CD1c-positive myeloid dendritic cell (primary cell): ENCODE results near the gene ARSB.

ENCODE experiments used
- DNase-seq: peaks from one replicate; pipeline ENCODE4 v3.0.0-alpha.2; 2016; ENCODE audit errors: extremely low spot score

Gene ARSB

DNA sequence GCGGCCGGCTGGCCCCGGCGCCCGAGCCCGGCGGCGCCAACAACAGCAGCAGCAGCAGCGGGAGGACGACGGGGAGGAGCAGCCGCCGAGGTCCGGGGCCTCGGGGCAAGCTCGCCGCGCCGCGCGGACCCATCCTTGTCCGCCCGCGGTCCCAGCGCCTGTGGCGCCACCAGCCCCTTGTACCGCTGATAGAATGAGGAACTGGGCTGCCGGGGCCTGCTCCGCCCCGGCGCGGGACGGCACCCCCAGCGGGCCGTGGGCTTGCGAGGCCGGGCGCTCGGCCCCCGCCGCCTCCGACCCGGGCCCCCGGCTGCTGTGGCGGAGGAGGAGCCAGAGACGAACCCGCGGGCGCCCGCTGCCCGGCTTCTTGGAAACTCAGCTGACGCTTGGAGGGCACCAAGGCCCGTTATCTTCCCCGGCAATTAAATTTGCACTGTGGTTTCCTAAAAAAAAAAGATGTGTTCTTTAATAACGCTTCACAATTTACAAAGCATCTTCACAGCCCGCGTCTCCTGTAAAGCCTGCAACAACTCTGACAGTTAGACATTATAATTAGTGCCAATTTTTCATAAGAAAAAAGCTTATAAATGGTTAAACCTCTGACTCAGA, at the start of gene ARSB:
ARSB (minus strand) TSS at position 195 of the 609 bp plus-strand sequence; CDS start at position 133, 62 bp downstream.
- peak; percentile 79 for DNase-seq

DNA sequence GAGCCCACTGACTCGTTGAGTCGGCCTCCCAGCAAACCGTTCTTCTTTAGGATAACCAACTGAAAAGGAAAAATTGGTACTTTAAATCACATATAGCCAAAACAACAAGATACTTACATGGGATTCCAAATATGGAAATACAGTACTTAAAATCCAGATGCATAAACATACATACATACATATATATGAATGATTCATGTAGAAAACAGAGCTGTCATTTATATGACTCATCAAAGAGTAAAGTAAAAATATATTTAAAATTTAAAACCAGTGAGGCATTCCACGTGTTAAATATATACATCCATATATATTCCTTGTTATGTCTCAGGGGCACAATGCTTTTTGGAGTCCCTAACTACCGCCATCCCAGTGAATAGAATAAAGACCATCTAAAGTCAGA, 47.7 kb upstream of the ARSB start:
- no peak for DNase-seq

DNA sequence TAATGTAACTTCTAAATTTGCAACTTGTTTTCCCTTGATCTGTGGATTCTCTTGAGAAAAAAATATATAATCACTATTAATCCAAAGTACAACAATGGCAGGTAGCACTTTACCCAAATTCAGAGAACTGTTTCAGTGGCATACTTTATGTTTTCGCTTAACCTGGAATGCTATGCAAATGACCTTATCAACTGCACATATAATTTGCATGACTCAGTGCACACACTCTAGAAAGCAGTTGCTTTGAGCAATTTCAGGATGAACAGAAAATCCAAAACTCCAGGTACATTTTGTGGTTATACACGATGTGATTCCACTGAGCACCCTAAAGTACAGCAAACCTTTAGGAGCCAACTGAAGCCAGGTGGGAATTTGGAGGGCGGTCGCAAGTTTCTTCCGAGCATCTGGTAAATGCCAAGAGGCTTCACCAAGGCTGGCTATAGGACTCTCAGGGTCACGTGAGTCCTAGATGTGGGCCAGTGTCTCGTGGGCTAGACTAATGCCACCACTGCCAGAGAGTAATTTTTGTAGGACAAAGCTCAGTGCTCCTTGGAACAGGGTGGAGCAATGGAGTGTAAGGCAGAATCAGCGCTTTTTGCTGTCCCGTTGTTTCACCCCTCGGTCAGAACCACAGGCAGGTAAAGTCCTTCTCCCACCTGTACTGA, 47.1 kb upstream of the ARSB start:
- no peak for DNase-seq

DNA sequence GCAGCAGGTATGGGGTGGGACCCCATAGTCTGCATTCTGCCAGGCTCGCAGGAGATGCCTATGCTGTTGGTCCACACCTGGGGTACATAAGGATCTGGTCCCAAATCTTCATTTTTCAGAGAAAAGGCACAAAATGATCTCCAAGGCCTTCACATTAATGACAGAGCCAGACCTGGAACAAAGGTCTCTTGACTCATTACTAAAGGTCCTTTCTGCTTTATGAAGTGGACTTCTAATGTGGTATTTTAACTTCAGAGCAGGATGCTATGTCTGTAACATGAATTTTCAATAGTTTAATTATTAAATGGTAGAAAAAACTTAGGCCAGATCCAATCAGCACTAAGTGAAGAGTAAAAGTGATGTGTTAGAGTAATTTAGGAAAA, 46.4 kb upstream of the ARSB start:
- no peak for DNase-seq

DNA sequence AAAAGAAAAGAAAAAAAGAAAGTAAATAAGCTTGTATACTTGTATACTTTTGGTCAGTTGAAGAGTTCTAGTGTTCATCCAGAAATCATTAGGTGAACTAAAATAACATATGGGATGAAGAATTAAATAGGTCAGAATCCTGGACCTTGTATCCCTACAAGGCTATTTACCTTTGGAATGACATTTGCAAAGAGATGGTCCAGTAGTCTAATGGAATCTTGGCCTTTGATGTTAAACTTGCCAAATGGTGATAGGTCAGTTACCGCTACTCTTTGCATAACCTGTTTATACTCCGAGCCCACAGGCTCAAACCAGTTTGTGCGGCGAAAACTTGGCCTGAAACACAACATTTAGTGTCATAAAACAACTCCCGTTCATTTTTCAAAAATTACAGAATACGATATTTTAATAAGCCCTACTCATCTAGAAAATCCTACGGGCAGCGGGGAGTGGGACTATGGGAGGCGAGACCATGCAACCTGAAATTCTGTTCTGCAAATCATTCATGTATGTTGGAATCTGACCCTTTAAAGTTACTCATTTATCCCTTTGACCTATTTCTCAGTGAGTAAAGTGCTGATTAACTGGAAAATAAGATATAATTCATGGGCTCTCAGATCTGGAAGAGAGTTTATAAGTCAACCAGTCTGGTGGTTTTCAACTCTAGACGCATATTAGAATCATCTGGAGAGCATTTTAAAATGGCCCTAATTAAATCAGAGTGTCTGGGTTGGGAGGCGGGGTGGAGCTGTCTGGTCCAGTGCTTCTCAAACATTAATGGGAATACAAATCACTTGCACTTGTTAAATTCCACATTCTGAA, 45.8 kb upstream of the ARSB start:
- DNase-seq, result no peak

DNA sequence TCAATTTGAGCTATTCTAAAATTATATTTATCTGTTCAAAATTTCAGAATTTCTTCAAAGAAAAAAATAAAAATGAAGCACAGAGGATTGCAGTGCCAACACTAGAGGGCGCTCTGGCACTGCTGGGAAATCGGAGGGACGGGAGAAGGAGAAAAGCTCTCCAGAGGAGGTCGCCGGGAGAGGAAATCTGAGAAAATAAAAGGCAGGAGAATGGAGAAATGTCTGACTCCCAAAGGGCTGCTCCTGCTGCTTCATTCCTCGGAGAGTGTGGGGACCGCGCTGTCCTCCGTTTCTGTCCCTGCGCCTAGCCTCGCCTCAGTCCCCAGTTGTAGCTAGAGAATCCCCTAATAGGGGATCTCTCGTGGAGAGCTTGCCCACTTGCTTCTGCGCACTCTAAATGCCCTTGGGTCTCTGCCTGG, 40.0 kb upstream of the ARSB start:
- peak; percentile 69 for DNase-seq

DNA sequence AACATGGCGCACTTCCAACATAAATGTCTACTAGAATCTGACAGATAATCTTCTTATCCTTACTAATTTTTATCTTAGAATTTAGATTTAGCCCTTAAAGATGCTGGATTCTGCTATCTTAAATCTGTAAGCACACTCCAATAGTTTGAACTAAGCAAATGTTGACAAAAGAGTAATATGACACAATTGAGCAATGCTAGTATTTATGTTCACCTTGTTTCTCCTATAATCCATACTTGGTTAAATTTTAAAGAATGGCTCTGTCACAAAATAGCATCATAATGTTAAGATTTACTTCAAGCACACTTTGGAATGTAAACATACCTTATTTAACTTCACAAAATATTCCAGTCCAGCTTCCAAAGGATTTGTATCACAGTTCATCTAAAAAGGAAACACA, 38.8 kb upstream of the ARSB start:
- DNase-seq, result no peak

DNA sequence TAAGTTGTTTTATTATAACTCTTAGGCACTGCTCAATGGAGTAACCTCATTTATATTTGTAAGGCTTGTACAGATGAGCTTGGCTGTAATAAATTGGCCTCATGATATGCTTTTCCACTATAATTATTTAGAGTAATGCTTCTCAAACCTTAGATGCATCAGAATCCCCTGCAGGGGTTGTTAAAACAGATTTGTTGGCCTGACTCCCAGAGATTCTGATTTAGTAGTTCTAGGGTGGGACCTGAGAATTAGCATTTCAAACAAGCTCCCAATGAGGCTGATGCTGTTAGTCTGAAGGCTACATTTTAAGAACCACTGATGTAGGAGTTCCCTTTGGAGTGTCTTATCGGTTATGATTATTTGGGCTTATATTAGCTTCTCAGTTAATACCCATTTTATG, 38.2 kb upstream of the ARSB start:
- no peak for DNase-seq

DNA sequence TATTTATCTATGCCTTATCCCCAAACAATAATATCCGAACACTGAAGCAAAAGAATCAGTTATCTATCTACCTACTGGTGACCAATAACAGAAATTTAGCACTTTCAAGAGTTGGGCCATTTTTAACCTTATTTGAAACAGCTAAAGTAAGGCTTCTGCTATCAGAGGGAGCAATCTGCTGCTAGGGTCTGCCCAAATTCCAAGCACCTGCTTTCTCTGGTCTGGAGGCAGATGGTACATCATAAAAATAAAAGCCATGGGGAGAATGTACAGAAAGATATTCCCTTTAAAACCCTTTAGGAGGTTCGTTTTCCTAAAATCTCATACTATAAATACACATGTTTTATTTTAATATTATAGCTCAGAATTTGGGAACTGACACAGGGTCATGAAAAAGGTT, 37.7 kb upstream of the ARSB start:
- DNase-seq, result no peak

DNA sequence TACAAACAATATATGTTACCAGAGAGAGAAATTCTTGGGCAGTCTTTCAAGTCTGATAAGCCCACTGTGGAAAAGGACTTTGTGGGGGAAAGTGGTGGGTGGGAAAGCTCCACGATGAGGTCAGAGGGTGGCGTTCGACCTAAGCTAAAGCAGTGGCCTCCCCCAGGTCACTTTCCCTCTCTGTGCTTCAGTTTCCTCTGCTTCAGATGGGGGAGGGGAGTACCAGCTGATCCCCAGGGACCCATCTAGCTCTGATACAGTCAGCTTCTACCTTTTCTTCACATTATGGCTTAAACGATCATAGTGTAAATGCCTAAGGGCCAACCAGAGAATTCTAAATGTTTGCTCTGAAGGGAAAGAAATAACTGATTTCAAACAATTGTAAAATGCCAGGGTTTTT, 36.6 kb upstream of the ARSB start:
- DNase-seq, result no peak

DNA sequence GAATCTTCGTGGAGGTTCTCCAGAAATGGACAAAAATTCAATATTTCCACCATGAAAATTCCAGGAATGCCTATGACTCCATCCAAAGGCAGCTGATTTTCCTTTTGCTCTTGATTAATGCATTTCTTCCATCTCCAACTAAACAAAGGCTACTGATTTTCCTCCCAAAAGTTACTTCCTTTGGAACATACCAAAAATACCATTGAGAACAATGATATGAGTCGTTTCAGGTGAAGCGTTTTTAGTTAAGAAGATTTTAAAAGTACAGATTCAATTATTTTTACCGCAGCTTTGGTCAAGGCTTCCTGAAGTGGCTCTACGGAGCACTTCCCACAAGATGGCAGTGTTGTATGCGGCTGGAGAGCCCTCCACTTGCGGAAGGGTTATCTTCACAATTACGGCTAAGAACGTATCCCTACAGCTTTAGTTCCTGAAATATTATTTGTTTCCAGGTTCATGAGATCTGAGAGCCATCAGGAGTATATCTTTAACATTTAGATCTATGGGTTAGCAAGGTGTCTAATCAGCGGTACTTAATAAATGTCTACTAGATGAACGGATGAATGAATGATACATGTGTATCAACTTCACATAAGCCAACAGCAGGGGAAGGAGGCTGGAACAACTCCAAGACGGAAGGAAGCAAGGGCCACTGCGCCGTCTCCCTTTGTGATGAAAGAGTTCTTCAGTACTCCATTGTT, 35.9 kb upstream of the ARSB start:
- DNase-seq, result peak; percentile 72

DNA sequence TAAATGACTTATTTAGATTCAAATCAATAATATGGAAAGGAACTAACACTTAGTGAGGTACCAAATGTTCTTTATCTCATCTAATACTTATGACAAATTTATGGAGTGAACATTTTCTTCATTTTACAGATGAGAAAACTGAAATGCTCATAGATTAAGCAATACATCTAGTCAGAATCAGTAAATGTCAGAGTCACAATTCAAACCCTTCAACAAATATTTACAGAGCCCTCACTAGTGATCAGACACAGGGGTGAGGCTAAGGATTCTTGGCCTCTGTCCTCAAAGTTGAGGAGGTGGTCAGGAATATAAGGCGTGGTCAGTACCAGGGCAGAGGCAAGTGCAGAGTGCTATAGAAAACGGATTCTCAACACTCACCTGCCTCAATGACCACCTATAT, 29.5 kb upstream of the ARSB start:
- no peak for DNase-seq

DNA sequence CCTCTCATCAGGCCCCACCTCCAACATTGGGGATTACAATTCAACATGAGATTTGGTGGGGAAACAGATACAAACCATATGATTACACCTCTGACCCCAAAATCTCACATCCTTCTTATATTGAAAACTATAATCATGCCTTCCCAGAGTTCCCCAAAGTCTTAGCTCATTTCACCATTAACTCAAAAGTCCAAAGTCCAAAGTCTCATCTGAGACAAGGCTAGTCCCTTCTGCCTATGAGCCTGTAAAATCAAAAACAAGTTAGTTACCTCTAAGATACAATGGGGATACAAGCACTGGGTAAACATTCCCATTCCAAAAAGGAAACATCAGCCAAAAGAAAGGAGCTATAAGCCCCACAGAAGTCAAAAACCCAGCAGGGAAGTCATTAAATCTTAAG, 26.8 kb upstream of the ARSB start:
- DNase-seq, result no peak

DNA sequence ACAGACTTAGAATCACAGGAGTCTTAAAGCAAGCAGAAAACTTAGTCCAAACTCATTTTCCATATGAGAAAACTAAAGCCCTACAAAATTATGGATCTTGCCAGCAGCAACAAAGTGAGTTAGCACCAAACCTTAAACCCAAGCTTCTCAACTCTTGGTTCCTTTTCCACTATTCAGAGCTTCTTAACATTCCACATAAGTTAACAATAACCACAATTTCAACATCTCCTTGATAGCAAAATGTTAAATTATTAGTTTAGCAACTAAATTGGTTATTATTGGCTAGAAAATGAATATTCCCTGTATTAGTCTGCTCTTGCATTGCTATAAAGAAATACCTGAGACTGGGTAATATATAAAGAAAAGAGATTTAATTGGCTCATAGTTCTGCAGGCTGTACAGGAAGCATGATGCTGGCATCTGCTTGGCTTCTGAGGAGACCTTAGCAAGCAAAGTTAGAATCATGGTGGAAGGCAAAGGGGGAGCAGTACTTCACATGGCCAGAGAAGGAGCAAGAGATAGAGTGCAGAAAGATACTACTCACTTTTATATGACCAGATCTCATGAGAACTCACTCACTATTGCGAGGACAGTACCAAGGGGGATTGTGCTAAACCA, 26.2 kb upstream of the ARSB start:
- no peak for DNase-seq

DNA sequence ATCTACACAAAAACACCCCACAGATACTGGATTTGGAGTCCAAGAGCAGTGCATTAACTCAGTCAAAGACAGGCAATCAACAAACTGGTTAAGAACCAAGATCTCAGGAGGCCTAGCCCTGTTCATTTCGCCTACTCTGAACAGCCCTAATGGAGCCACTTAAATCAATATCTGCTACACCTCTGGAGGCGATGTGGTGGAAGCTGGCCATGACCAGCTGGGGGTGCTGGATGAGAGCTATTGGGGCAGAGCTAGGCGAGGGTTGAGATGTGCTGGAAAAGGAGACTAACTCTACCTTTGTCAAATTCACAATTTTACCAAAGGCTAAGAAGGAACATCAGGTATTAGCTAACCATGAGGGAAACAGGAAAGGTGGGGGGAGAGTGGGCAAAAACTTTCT, 23.3 kb upstream of the ARSB start:
- no peak for DNase-seq

DNA sequence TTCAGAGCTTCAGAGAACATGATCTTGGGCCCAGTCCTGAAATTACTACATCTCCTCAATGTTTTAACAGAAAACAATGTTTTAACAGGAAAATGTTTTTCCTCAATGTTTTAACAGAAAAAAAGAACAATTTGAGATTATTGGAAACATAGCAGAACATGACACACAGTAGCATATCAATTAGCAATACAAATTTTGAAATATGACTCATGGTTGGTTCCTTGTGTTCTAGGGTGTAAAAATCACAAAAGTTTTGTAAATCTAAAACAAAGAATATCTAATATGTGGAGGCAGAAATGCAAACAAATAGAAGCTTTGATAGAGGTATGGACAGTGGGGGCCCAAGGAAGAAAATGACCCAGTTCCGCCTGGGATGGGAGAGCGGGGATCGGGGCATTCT, 22.8 kb upstream of the ARSB start:
- DNase-seq, result no peak

DNA sequence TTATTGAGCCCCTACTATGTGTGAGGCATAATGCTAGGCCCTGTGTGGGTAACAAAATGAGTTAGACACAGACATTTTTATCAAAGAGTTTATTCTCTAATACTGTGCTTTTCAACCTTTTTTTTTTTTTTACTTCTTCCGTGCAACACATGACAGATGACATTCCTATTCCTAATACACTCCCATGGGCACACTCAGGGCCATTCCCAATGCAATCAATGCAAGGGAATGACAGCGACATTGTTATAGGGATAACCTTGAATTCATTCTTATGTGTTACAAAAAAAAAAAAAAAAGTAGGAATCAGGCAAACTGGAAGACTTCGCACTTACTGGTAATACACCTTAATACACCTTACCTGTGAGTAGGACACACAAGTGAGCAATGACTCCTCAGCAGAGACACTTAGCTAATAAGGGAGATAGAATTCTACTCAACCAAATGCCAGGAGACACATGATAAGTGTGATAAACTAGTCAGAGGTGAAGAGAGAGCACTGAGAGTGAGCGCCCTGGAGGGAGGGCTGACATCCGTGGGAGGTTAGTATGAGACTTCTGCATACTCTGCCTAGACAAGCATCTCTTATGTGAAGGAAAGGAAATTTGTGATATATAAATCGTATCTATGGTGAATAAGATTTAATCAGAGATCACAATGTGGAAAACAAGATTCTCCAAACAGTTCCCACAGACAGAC, 21.0 kb upstream of the ARSB start:
- no peak for DNase-seq

DNA sequence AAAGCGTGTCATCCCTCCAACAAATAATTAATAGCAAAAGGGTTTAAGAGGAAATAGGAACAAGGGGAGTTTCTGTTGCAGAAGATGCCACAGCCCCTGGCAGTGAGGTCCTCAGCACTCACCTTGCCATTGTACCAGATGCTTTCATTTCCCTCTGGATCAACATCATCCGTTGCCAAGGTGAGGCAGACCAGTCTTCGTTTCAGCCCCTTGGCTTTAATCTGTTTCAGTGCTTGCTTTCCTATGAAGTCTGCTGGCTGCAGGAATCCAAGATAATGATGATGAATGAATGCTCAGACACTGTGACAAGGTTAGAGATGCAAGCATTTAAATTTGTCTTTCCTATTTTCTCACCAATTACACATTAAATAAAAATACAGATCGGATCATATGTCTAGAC, 20.0 kb upstream of the ARSB start:
- no peak for DNase-seq

DNA sequence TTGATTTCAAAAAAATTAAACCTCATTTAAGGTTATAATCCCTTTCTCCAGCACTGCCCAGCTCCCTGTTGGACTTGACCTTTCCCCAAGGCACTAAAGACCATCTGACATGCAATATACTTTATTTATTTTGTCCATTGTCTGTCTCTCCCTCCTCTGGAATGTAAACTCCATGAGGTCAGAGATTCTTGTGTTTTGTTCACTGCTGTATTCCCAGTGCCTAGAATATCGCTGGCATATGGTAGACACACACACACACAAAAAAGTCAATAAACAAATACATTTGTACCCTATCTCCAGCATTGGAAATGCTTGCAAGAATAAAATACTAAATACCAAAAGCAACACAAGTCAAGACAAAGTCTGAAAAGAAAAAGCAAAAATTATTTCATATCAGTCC, 17.3 kb upstream of the ARSB start:
- DNase-seq, result no peak

DNA sequence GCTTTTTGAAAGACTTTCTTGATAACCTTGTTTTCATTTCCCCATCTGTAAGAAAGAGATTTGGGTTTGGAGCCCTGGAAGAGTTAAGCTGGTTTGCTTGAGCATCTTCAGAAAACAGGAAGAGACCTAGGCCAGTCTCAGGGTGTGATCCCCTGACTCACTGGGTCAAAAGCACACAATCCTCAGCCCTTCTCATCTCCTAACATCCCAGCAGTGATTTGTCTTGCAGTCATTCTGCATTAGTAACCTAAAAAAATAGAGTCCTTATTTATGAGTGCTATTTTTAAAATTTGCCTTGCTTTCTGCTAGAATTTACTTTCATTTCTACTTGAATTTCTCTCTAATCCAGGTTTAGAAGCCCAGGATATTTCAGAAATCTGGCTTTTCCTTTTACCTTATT, 16.4 kb upstream of the ARSB start:
- no peak for DNase-seq

DNA sequence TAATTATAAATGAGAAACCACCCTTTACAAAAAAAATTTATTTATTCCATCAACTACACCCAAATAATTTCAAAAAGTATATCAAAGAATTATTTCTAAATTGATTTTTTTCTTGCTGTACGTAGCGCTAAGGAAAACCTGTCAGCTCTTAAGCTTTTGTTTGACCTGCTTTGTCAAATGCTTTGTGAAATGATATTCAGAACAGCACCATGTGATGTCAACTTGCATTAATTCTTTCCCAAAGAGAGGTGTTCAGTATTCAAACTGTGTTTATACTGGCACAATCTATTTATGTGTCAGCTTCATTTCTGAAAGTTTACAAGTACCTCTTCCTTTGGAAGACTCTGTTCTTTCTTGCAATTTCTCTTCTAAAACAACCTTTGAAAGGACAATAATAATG, 12.0 kb upstream of the ARSB start:
- DNase-seq, result no peak
